Ishikawa (cell line): ENCODE data around the gene TGM2.

Source experiments
- EGR1 ChIP-seq: IDR thresholded peaks from 2 replicates; pipeline ENCODE4 v1.6.1; 2012
- RAD21 ChIP-seq: IDR thresholded peaks from 2 replicates; pipeline ENCODE4 v1.6.1; 2012; ENCODE audit warnings: low read depth
- TCF12 ChIP-seq: IDR thresholded peaks from 2 replicates; pipeline ENCODE4 v1.6.1; 2012; ENCODE audit warnings: low read depth
- YY1 ChIP-seq: IDR thresholded peaks from 2 replicates; pipeline ENCODE4 v1.6.1; 2012; ENCODE audit warnings: low read depth
- TF ChIP-seq, protein P1 (sequence below): IDR thresholded peaks from 2 replicates; pipeline ENCODE4 v1.6.1; 2012; ENCODE audit warnings: low read depth, mild to moderate bottlenecking

GRCh38 chr20:38121741-38122140 is 43.3 kb downstream of the TGM2 start:
- TF ChIP-seq, protein P1, sequence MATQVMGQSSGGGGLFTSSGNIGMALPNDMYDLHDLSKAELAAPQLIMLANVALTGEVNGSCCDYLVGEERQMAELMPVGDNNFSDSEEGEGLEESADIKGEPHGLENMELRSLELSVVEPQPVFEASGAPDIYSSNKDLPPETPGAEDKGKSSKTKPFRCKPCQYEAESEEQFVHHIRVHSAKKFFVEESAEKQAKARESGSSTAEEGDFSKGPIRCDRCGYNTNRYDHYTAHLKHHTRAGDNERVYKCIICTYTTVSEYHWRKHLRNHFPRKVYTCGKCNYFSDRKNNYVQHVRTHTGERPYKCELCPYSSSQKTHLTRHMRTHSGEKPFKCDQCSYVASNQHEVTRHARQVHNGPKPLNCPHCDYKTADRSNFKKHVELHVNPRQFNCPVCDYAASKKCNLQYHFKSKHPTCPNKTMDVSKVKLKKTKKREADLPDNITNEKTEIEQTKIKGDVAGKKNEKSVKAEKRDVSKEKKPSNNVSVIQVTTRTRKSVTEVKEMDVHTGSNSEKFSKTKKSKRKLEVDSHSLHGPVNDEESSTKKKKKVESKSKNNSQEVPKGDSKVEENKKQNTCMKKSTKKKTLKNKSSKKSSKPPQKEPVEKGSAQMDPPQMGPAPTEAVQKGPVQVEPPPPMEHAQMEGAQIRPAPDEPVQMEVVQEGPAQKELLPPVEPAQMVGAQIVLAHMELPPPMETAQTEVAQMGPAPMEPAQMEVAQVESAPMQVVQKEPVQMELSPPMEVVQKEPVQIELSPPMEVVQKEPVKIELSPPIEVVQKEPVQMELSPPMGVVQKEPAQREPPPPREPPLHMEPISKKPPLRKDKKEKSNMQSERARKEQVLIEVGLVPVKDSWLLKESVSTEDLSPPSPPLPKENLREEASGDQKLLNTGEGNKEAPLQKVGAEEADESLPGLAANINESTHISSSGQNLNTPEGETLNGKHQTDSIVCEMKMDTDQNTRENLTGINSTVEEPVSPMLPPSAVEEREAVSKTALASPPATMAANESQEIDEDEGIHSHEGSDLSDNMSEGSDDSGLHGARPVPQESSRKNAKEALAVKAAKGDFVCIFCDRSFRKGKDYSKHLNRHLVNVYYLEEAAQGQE, result no peak
- TF ChIP-seq EGR1, result no peak
- TF ChIP-seq RAD21, result no peak
- no peak for TF ChIP-seq TCF12
- TF ChIP-seq YY1, result no peak
